Omental fat pad (tissue), 4 donors: ENCODE measurements around the gene TMPRSS3. TPM values are rescaled to one million over a fixed set of nuclear protein-coding genes. Genes with fewer than 3 reads are reported as not detected.

Experiments used
- ATAC-seq: fragments of 150-250 bp; one replicate; pipeline ENCODE4 v1.9.1; 2016; ENCODE audit warnings: mild to moderate bottlenecking, moderate library complexity; ENCODE audit not compliant: low FRiP score
- DNase-seq: peaks from one replicate; pipeline ENCODE4 v3.0.0-alpha.2; 2019; ENCODE audit warnings: low spot score
- CTCF ChIP-seq, 3 donors: fragments of 450-650 bp; IDR thresholded peaks; one replicate each; pipeline ENCODE4 v1.5.1; 2016 to 2017; ENCODE audit warnings: antibody characterized with exemption in 3 of 3, mild to moderate bottlenecking in 3 of 3, moderate library complexity in 2 of 3
- total RNA-seq, 4 donors: library from RNA; depleted of rRNA; stranded (reverse); fragments of >200 nt; gene quantifications; one replicate each; pipeline ENCODE4 v1.1.0, GENCODE V29; 2016

Gene TMPRSS3
- total RNA-seq, 4 donors from 2014 or later = 0.32 to 8.7 (median 5.9) TPM

GRCh38 chr21:42440187-42440792 lies 44.4 kb upstream of the TMPRSS3 start:
- DNase-seq (no peak), ATAC-seq (no peak)
- no peak for TF ChIP-seq CTCF (IDR thresholded peaks at IDR 0.05)

- ATAC-seq = no peak
- DNase-seq = no peak
- TF ChIP-seq CTCF (IDR thresholded peaks at IDR 0.05) = no peak
Measured at GRCh38 chr21:42439284-42440186, 43.7 kb upstream of the TMPRSS3 start.

- no peak for TF ChIP-seq CTCF (IDR thresholded peaks at IDR 0.05)
- no peak for DNase-seq
- no peak for ATAC-seq
Measured at GRCh38 chr21:42438316-42439205, 42.7 kb upstream of the TMPRSS3 start.

- no peak for DNase-seq
- ATAC-seq = no peak
- TF ChIP-seq CTCF (IDR thresholded peaks at IDR 0.05) = no peak
Measured at GRCh38 chr21:42437786-42438185, 41.9 kb upstream of the TMPRSS3 start.

- TF ChIP-seq CTCF (IDR thresholded peaks at IDR 0.05) = no peak
- DNase-seq = no peak
- ATAC-seq = no peak
Measured at GRCh38 chr21:42436914-42437313, 41.1 kb upstream of the TMPRSS3 start.

GRCh38 chr21:42435833-42436232 lies 40.0 kb upstream of the TMPRSS3 start:
- no peak for ATAC-seq
- no peak for DNase-seq
- no peak for TF ChIP-seq CTCF (IDR thresholded peaks at IDR 0.05)
